HepG2 (cell line): ENCODE results near the gene TADA2A. TPM values are rescaled to one million over a fixed set of nuclear protein-coding genes. Genes with fewer than 3 reads are reported as not detected.

Experiments
- CENPX ChIP-seq: sonication (generic); formaldehyde crosslinking; IDR thresholded peaks from 2 replicates; pipeline ENCODE4 v1.9.0; 2021; ENCODE audit warnings: mild to moderate bottlenecking, missing genetic modification reagents, moderate library complexity
- GTF3A ChIP-seq: sonication (generic); formaldehyde crosslinking; conservative IDR thresholded peaks from 2 replicates; pipeline ENCODE4 v1.4.0; 2020; ENCODE audit warnings: mild to moderate bottlenecking, missing genetic modification reagents
- KMT2B ChIP-seq: IDR thresholded peaks from 2 replicates; pipeline ENCODE4 v1.6.1; 2016; ENCODE audit warnings: missing genetic modification reagents, missing compliant biosample characterization
- RORA ChIP-seq: sonication (generic); formaldehyde crosslinking; IDR thresholded peaks from 2 replicates; pipeline ENCODE4 v1.5.0; 2020; ENCODE audit warnings: mild to moderate bottlenecking, missing genetic modification reagents, moderate library complexity
- THYN1 ChIP-seq: sonication (generic); formaldehyde crosslinking; IDR thresholded peaks from 2 replicates; pipeline ENCODE4 v1.8.1; 2023; ENCODE audit warnings: low read depth, mild to moderate bottlenecking, moderate library complexity, missing genetic modification reagents, borderline replicate concordance
- ZNF280B ChIP-seq: sonication (generic); formaldehyde crosslinking; IDR thresholded peaks from 2 replicates; pipeline ENCODE4 v1.5.0; 2020; ENCODE audit warnings: missing genetic modification reagents, mild to moderate bottlenecking, borderline replicate concordance
- polyA plus RNA-seq, 8 experiments: library from polyadenylated mRNA; depleted of rRNA in 3 of 8; stranded (reverse) in 7 of 8; unstranded in 1 of 8; fragments of >200 nt; fragmentation: Illumina TruSeq in 4 of 8; extraction: Trizol in 4 of 8; gene quantifications; 2 replicates each; pipeline versions ENCODE4 v1.2.1 to v1.2.3, GENCODE V29; 2011 to 2016; ENCODE audit warnings: low read depth in 4 of 8, missing spikeins in 1 of 8, mixed read lengths in 1 of 8; ENCODE audit not compliant: insufficient read depth in 1 of 8
- total RNA-seq, 5 experiments: library from RNA; depleted of rRNA; stranded (reverse); fragments of >200 nt; fragmentation: Illumina TruSeq; extraction: Trizol; gene quantifications; 2 replicates each; pipeline ENCODE4 v1.2.3, GENCODE V29; 2016; ENCODE audit warnings: low read depth in 1 of 5
- TF ChIP-seq, protein P1 (sequence below): sonication (generic); formaldehyde crosslinking; IDR thresholded peaks from 2 replicates; pipeline ENCODE4 v1.4.0; 2020; ENCODE audit warnings: mild to moderate bottlenecking, missing genetic modification reagents, borderline replicate concordance

Gene TADA2A
- total and polyA plus RNA-seq, 2 of the 13 experiments (the other 11 are each of a cell fraction or from before 2014, with no cell fraction given), result 8.0 to 14.0 TPM

DNA sequence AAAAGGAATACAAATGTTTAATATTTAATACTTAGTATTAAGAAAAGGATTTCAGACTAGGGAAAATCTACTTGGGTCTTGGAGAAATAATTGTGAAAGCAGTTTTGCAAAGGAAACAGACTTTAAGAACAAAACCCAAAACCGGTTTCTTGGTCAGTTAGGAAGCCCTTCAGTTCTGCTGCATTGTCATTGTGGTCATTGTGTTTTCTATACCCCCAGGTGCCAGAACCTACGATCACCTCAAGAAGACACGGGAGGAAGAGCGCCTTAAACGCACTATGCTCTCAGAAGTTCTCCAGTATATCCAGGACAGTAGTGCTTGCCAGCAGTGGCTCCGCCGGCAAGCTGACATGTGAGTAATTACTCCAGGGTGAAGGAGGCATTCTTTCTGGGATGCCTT is 63.5 kb downstream of the TADA2A start (continued):
- TF ChIP-seq ZNF280B (CRISPR knock-in tag) (no peak), RORA (CRISPR knock-in tag) (no peak), GTF3A (CRISPR knock-in tag) (no peak), KMT2B (CRISPR knock-in tag) (no peak), THYN1 (no peak), CENPX (CRISPR knock-in tag) (no peak)
- TF ChIP-seq, protein P1, sequence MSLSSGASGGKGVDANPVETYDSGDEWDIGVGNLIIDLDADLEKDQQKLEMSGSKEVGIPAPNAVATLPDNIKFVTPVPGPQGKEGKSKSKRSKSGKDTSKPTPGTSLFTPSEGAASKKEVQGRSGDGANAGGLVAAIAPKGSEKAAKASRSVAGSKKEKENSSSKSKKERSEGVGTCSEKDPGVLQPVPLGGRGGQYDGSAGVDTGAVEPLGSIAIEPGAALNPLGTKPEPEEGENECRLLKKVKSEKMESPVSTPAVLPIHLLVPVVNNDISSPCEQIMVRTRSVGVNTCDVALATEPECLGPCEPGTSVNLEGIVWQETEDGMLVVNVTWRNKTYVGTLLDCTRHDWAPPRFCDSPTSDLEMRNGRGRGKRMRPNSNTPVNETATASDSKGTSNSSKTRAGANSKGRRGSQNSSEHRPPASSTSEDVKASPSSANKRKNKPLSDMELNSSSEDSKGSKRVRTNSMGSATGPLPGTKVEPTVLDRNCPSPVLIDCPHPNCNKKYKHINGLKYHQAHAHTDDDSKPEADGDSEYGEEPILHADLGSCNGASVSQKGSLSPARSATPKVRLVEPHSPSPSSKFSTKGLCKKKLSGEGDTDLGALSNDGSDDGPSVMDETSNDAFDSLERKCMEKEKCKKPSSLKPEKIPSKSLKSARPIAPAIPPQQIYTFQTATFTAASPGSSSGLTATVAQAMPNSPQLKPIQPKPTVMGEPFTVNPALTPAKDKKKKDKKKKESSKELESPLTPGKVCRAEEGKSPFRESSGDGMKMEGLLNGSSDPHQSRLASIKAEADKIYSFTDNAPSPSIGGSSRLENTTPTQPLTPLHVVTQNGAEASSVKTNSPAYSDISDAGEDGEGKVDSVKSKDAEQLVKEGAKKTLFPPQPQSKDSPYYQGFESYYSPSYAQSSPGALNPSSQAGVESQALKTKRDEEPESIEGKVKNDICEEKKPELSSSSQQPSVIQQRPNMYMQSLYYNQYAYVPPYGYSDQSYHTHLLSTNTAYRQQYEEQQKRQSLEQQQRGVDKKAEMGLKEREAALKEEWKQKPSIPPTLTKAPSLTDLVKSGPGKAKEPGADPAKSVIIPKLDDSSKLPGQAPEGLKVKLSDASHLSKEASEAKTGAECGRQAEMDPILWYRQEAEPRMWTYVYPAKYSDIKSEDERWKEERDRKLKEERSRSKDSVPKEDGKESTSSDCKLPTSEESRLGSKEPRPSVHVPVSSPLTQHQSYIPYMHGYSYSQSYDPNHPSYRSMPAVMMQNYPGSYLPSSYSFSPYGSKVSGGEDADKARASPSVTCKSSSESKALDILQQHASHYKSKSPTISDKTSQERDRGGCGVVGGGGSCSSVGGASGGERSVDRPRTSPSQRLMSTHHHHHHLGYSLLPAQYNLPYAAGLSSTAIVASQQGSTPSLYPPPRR, result no peak
